ENCODE measurements around the gene ADCY10. TPM values are rescaled to one million over a fixed set of nuclear protein-coding genes. Genes with fewer than 3 reads are reported as not detected.

ADCY10 gene
- total and polyA plus RNA-seq, 2 donors (not counting 1 experiment from before 2014, with no cell fraction given): 0.09 to 0.17 TPM

GRCh38 chr1:167928457-167928852, 14.5 kb upstream of the ADCY10 start:
- H3K27ac ChIP-seq (ENCODE audit: insufficient read depth, low read length): no peak overlapping the region
- peaks cover 21% of the 10 kb centered on the region for H3K79me2 ChIP-seq (ENCODE audit: control insufficient read depth, insufficient read depth, low read length)
- H3K9ac ChIP-seq (ENCODE audit: insufficient read depth, low read length): no peak overlapping the region
- H3K4me2 ChIP-seq (ENCODE audit: extremely low read depth, insufficient read depth, low read length): no peak overlapping the region
- no peaks in the 10 kb centered on the region for H3K9me3 ChIP-seq (ENCODE audit: control insufficient read depth, insufficient read depth, low read depth, low read length)
- no peaks in the 10 kb centered on the region for H3K36me3 ChIP-seq (ENCODE audit: control insufficient read depth, insufficient read depth, low read length)
- no peaks in the 10 kb centered on the region for H4K20me1 ChIP-seq (ENCODE audit: control insufficient read depth, extremely low read depth, insufficient read depth, low read length)
- no peak for TF ChIP-seq EZH2 (IDR thresholded peaks at IDR 0.05; ENCODE audit: low read length, missing control alignments)
- no peak for TF ChIP-seq CTCF (conservative IDR thresholded peaks at IDR 0.05 in 1 of 2, IDR thresholded peaks at IDR 0.05 in 1 of 2; ENCODE audit: low read depth in 1 of 2, low read length in 2 of 2)
- H2AFZ ChIP-seq (ENCODE audit: low read length): no peak overlapping the region
- H3K27me3 ChIP-seq (ENCODE audit: control insufficient read depth, insufficient read depth, low read length): no peaks in the 10 kb centered on the region
- no peaks in the 10 kb centered on the region for H3K4me1 ChIP-seq (ENCODE audit: control insufficient read depth, extremely low read depth, insufficient read depth, low read length)
- DNase-seq (ENCODE audit: low read depth in 2 of 2): no peak
- H3K4me3 ChIP-seq (replicated peaks in 1 of 4; ENCODE audit: control extremely low read depth in 1 of 4, insufficient read depth in 1 of 4, low read depth in 3 of 4, low read length in 4 of 4): no peak overlapping the region

- H3K4me2 ChIP-seq (ENCODE audit: extremely low read depth, insufficient read depth, low read length): no peak overlapping the region
- H2AFZ ChIP-seq (ENCODE audit: low read length): no peak overlapping the region
- no peaks in the 10 kb centered on the region for H4K20me1 ChIP-seq (ENCODE audit: control insufficient read depth, extremely low read depth, insufficient read depth, low read length)
- H3K79me2 ChIP-seq (ENCODE audit: control insufficient read depth, insufficient read depth, low read length): peaks cover 12% of the 10 kb centered on the region
- no peak overlapping the region for H3K9ac ChIP-seq (ENCODE audit: insufficient read depth, low read length)
- no peak for TF ChIP-seq CTCF (conservative IDR thresholded peaks at IDR 0.05 in 1 of 2, IDR thresholded peaks at IDR 0.05 in 1 of 2; ENCODE audit: low read depth in 1 of 2, low read length in 2 of 2)
- TF ChIP-seq EZH2 (IDR thresholded peaks at IDR 0.05; ENCODE audit: low read length, missing control alignments): no peak
- no peaks in the 10 kb centered on the region for H3K4me1 ChIP-seq (ENCODE audit: control insufficient read depth, extremely low read depth, insufficient read depth, low read length)
- H3K36me3 ChIP-seq (ENCODE audit: control insufficient read depth, insufficient read depth, low read length): no peaks in the 10 kb centered on the region
- no peak overlapping the region for H3K27ac ChIP-seq (ENCODE audit: insufficient read depth, low read length)
- no peak for DNase-seq (ENCODE audit: low read depth in 2 of 2)
- no peaks in the 10 kb centered on the region for H3K27me3 ChIP-seq (ENCODE audit: control insufficient read depth, insufficient read depth, low read length)
- no peak overlapping the region for H3K4me3 ChIP-seq (replicated peaks in 1 of 4; ENCODE audit: control extremely low read depth in 1 of 4, insufficient read depth in 1 of 4, low read depth in 3 of 4, low read length in 4 of 4)
- no peaks in the 10 kb centered on the region for H3K9me3 ChIP-seq (ENCODE audit: control insufficient read depth, insufficient read depth, low read depth, low read length)
Observed at GRCh38 chr1:167927046-167927754, 13.3 kb upstream of the ADCY10 start.

- Histone ChIP-seq H2AFZ (ENCODE audit: low read length) (no peak overlapping the region), H3K4me3 (replicated peaks in 1 of 4; ENCODE audit: control extremely low read depth in 1 of 4, insufficient read depth in 1 of 4, low read depth in 3 of 4, low read length in 4 of 4) (no peak overlapping the region), H3K4me2 (ENCODE audit: extremely low read depth, insufficient read depth, low read length) (no peak overlapping the region), H3K4me1 (ENCODE audit: control insufficient read depth, extremely low read depth, insufficient read depth, low read length) (peaks cover 2% of the 10 kb centered on the region), H3K27me3 (ENCODE audit: control insufficient read depth, insufficient read depth, low read length) (no peaks in the 10 kb centered on the region), H4K20me1 (ENCODE audit: control insufficient read depth, extremely low read depth, insufficient read depth, low read length) (no peaks in the 10 kb centered on the region), H3K9ac (ENCODE audit: insufficient read depth, low read length) (no peak overlapping the region), H3K27ac (ENCODE audit: insufficient read depth, low read length) (no peak overlapping the region), H3K36me3 (ENCODE audit: control insufficient read depth, insufficient read depth, low read length) (no peaks in the 10 kb centered on the region), H3K79me2 (ENCODE audit: control insufficient read depth, insufficient read depth, low read length) (peaks cover 8% of the 10 kb centered on the region), H3K9me3 (ENCODE audit: control insufficient read depth, insufficient read depth, low read depth, low read length) (no peaks in the 10 kb centered on the region)
- TF ChIP-seq EZH2 (IDR thresholded peaks at IDR 0.05; ENCODE audit: low read length, missing control alignments) (no peak), CTCF (conservative IDR thresholded peaks at IDR 0.05 in 1 of 2, IDR thresholded peaks at IDR 0.05 in 1 of 2; ENCODE audit: low read depth in 1 of 2, low read length in 2 of 2) (no peak)
- DNase-seq (ENCODE audit: low read depth in 2 of 2): no peak
Observed at GRCh38 chr1:167926486-167926997, 12.6 kb upstream of the ADCY10 start.

Measured in fibroblast of lung (primary cell).